B cell (primary cell): ENCODE measurements around the gene TLL2. TPM values are rescaled to one million over a fixed set of nuclear protein-coding genes. Genes with fewer than 3 reads are reported as not detected.

ENCODE experiments used
- ATAC-seq: fragments of 200-7000 bp; cut with Tn5 transposase; one replicate; pipeline ENCODE4 v1.10.0; 2021; ENCODE audit warnings: low read depth, mild to moderate bottlenecking, moderate number of reproducible peaks, moderate library complexity
- CTCF ChIA-PET: fragments of 350-600 bp; sonication (Branson Sonifier 250); formaldehyde crosslinking; loops from one replicate; lab custom pipeline; 2021; ENCODE audit warnings: antibody characterized with exemption, inconsistent platforms; lab: Charles Lee
- POLR2A ChIA-PET: fragments of 350-600 bp; sonication (Branson Sonifier 250); formaldehyde crosslinking; loops from one replicate; lab custom pipeline; 2021; ENCODE audit warnings: antibody characterized with exemption; lab: Charles Lee
- DNase-seq: peaks from one replicate; pipeline ENCODE4 v3.0.0; 2013
- H2AFZ ChIP-seq: 2 replicates; pipeline ENCODE4 v1.6.1; 2012; ENCODE audit warnings: mild to moderate bottlenecking, low read depth, low read length; ENCODE audit not compliant: insufficient read depth, poor library complexity, severe bottlenecking
- H3K27ac ChIP-seq, 2 donors: 1 replicate in 1 of 2; 2 replicates in 1 of 2; pipeline ENCODE4 v1.5.1; 2012 to 2013; ENCODE audit warnings: low read length in 2 of 2, mild to moderate bottlenecking in 2 of 2, moderate library complexity in 1 of 2
- H3K27me3 ChIP-seq, 4 experiments: fragments of 200-600 bp in 1 of 4; sonication (generic) in 1 of 4; replicated peaks in 1 of 4; 1 replicate in 2 of 4; 2 replicates in 2 of 4; pipeline versions ENCODE4 v1.6.1 to v1.7.0; 2013 to 2016; ENCODE audit warnings: low read length in 3 of 4, mild to moderate bottlenecking in 2 of 4, mixed read lengths in 1 of 4, moderate library complexity in 1 of 4; ENCODE audit not compliant: insufficient read depth in 4 of 4, control insufficient read depth in 3 of 4; ENCODE audit errors: control extremely low read depth in 1 of 4
- H3K36me3 ChIP-seq, 2 experiments: replicated peaks in 1 of 2; 1 replicate in 1 of 2; 2 replicates in 1 of 2; pipeline versions ENCODE4 v1.6.1 to v1.7.1; 2013; ENCODE audit warnings: low read length in 1 of 2; ENCODE audit not compliant: insufficient read depth in 2 of 2, control insufficient read depth in 1 of 2; ENCODE audit errors: control extremely low read depth in 1 of 2, extremely low read depth in 1 of 2
- H3K4me1 ChIP-seq, 2 donors: fragments of 200-600 bp in 1 of 2; sonication (generic) in 1 of 2; 1 replicate in 1 of 2; 2 replicates in 1 of 2; pipeline versions ENCODE4 v1.5.1 to v1.6.1; 2013 to 2017; ENCODE audit warnings: low read length in 2 of 2; ENCODE audit not compliant: control insufficient read depth in 2 of 2, insufficient read depth in 2 of 2
- H3K4me2 ChIP-seq: replicated peaks from 2 replicates; pipeline ENCODE3; 2012; ENCODE audit warnings: mild to moderate bottlenecking, low read depth, low read length; ENCODE audit not compliant: poor library complexity, severe bottlenecking
- H3K4me3 ChIP-seq, 5 experiments: fragments of 200-600 bp in 1 of 5; sonication (generic) in 1 of 5; 1 replicate in 3 of 5; 2 replicates in 2 of 5; pipeline versions ENCODE4 v1.5.1 to v1.7.0; 2011 to 2016; ENCODE audit warnings: low read length in 4 of 5, mild to moderate bottlenecking in 4 of 5, low read depth in 2 of 5, control low read depth in 1 of 5, moderate library complexity in 1 of 5; ENCODE audit not compliant: insufficient read depth in 1 of 5; ENCODE audit errors: control extremely low read depth in 1 of 5, extremely low read depth in 1 of 5
- H3K79me2 ChIP-seq: fragments of 200-600 bp; sonication (generic); one replicate; pipeline ENCODE4 v1.6.0; 2016; ENCODE audit warnings: low read length; ENCODE audit not compliant: control insufficient read depth, insufficient read depth
- H3K9ac ChIP-seq: fragments of 200-600 bp; sonication (generic); 2 replicates; pipeline ENCODE4 v1.6.1; 2017; ENCODE audit warnings: mild to moderate bottlenecking, low read length, moderate library complexity
- H3K9me3 ChIP-seq, 3 donors: one replicate each; pipeline versions ENCODE4 v1.6.1 to v1.7.1; 2013; ENCODE audit warnings: low read length in 2 of 3; ENCODE audit not compliant: control insufficient read depth in 2 of 3, insufficient read depth in 1 of 3; ENCODE audit errors: control extremely low read depth in 1 of 3
- H4K20me1 ChIP-seq: 2 replicates; pipeline ENCODE4 v1.6.0; 2012; ENCODE audit warnings: mild to moderate bottlenecking, low read length; ENCODE audit not compliant: insufficient read depth, control insufficient read depth, poor library complexity, severe bottlenecking
- H3K27ac Mint-ChIP-seq: one replicate; pipeline ENCODE4 v1.8.0; 2021; ENCODE audit warnings: mixed read lengths
- H3K27me3 Mint-ChIP-seq: one replicate; pipeline ENCODE4 v1.8.0; 2021; ENCODE audit warnings: mixed read lengths
- H3K4me1 Mint-ChIP-seq: one replicate; pipeline ENCODE4 v1.8.0; 2021; ENCODE audit warnings: mixed read lengths
- H3K4me3 Mint-ChIP-seq: one replicate; pipeline ENCODE4 v1.8.0; 2021; ENCODE audit warnings: mixed read lengths
- H3K9me3 Mint-ChIP-seq: one replicate; pipeline ENCODE4 v1.8.0; 2022; ENCODE audit warnings: mixed read lengths; ENCODE audit not compliant: insufficient read depth
- CTCF ChIP-seq: fragments of 200-600 bp; IDR thresholded peaks from one replicate; pipeline ENCODE4 v1.8.0; 2022; ENCODE audit warnings: antibody characterized with exemption, mild to moderate bottlenecking
- EZH2 ChIP-seq: IDR thresholded peaks from 2 replicates; pipeline ENCODE4 v1.6.1; 2012; ENCODE audit warnings: borderline replicate concordance, low read depth, mild to moderate bottlenecking, moderate library complexity, low read length; ENCODE audit not compliant: insufficient read depth, poor library complexity, severe bottlenecking
- WGBS: methylation state at CpG from one replicate; pipeline ENCODE4 v1.1.5; 2013; ENCODE audit warnings: missing lambda C conversion rate; ENCODE audit not compliant: insufficient coverage; 5-methylcytosine and 5-hydroxymethylcytosine counted together
- intact Hi-C: fragments of 100-400 bp; cut with micrococcal nuclease; formaldehyde crosslinking; loops from one replicate; pipeline ENCODE4 v1.10.0; 2022
- polyA plus RNA-seq: library from polyadenylated mRNA; depleted of rRNA; stranded (reverse); fragments of >200 nt; gene quantifications from 2 replicates; pipeline ENCODE4 v1.2.3, GENCODE V29; 2012
- total RNA-seq, 2 donors: library from RNA; stranded (reverse); fragments of 120-200 nt in 1 of 2; gene quantifications; 1 replicate in 1 of 2; 2 replicates in 1 of 2; pipeline versions ENCODE4 v1.2.3 to v1.2.4, GENCODE V29; 2013 to 2022

The TLL2 gene
- total and polyA plus RNA-seq, 2 donors (not counting 1 experiment from before 2014, with no cell fraction given), result 0.13 to 0.47 TPM

- POLR2A ChIA-PET, result no interaction called here
- CTCF ChIA-PET, result no interaction called here
Observed at GRCh38 chr10:96406091-96406490, 107.6 kb downstream of the TLL2 start.

More at GRCh38 chr10:96406091-96406490, 107.6 kb downstream of the TLL2 start:
- no peaks in the 10 kb centered on the region for H3K4me1 Mint-ChIP-seq
- peaks cover 0 to 15% (median 3%) of the 10 kb centered on the region in 4 experiments for H3K27me3 ChIP-seq
- no peaks in the 10 kb centered on the region for H3K9me3 ChIP-seq
- WGBS, result 77% methylated on average over 5 of the region's 5 CpGs
- no peak for DNase-seq
- no peaks in the 10 kb centered on the region for H4K20me1 ChIP-seq
- peaks cover 43% of the 10 kb centered on the region for H3K27me3 Mint-ChIP-seq
- no peak overlapping the region for H3K27ac ChIP-seq
- H3K4me3 ChIP-seq, result no peak overlapping the region
- H3K9ac ChIP-seq, result no peak overlapping the region
- no peak overlapping the region for H3K4me3 Mint-ChIP-seq
- TF ChIP-seq CTCF (no peak), EZH2 (no peak)
- no peaks in the 10 kb centered on the region for H3K4me1 ChIP-seq
- intact Hi-C loops, result no loop called here
- H3K79me2 ChIP-seq, result no peaks in the 10 kb centered on the region
- no peak overlapping the region for H3K27ac Mint-ChIP-seq
- no peak for ATAC-seq
- H2AFZ ChIP-seq, result no peak overlapping the region
- no peaks in the 10 kb centered on the region for H3K9me3 Mint-ChIP-seq
- H3K36me3 ChIP-seq, result no peaks in the 10 kb centered on the region
- H3K4me2 ChIP-seq, result no peak overlapping the region
